ENCODE data around the gene GPC3. TPM values are rescaled to one million over a fixed set of nuclear protein-coding genes. Genes with fewer than 3 reads are reported as not detected.

Gene GPC3
- total RNA-seq, 1 experiment from 2014 or later: 0.24 TPM

GRCh38 chrX:133876646-133877045, 108.7 kb downstream of the GPC3 start:
- POLR2A ChIA-PET (ENCODE audit: low non-redundant PET): no interaction called here
- TF ChIP-seq EZH2 (IDR thresholded peaks at IDR 0.05; ENCODE audit: borderline replicate concordance, low read depth, low read length, poor library complexity, severe bottlenecking) (no peak), CTCF (conservative IDR thresholded peaks at IDR 0.05; ENCODE audit: low read depth, low read length) (no peak)
- no peak for DNase-seq (ENCODE audit: low spot score)
- no peak overlapping the region for H3K4me3 ChIP-seq (ENCODE audit: low read depth, low read length, poor library complexity, severe bottlenecking)
- intact Hi-C loops (cut with micrococcal nuclease; ENCODE audit: unreplicated experiment): no loop called here
- H3K27ac ChIP-seq (ENCODE audit: low read depth, low read length, poor library complexity, severe bottlenecking): no peak overlapping the region
- peaks cover 11% of the 10 kb centered on the region for H3K27me3 ChIP-seq (replicated peaks; ENCODE audit: insufficient read depth, low read depth, low read length, poor library complexity)
- H3K9me3 ChIP-seq (ENCODE audit: low read depth, low read length, poor library complexity, severe bottlenecking): no peaks in the 10 kb centered on the region
- CTCF ChIA-PET: no interaction called here
- H3K36me3 ChIP-seq (ENCODE audit: insufficient read depth, low read length, poor library complexity, severe bottlenecking): no peaks in the 10 kb centered on the region
- H3K4me1 ChIP-seq (ENCODE audit: insufficient read depth, low read length, poor library complexity, severe bottlenecking): no peaks in the 10 kb centered on the region
- no TSS peak for BruUV-seq (replicated peaks)

- CTCF ChIA-PET: no interaction called here
- no peaks in the 10 kb centered on the region for H3K27me3 ChIP-seq (replicated peaks; ENCODE audit: insufficient read depth, low read depth, low read length, poor library complexity)
- intact Hi-C loops (cut with micrococcal nuclease; ENCODE audit: unreplicated experiment): no loop called here
- BruUV-seq (replicated peaks): no TSS peak
- H3K4me3 ChIP-seq (ENCODE audit: low read depth, low read length, poor library complexity, severe bottlenecking): no peak overlapping the region
- DNase-seq (ENCODE audit: low spot score): no peak
- H3K9me3 ChIP-seq (ENCODE audit: low read depth, low read length, poor library complexity, severe bottlenecking): no peaks in the 10 kb centered on the region
- no peak overlapping the region for H3K27ac ChIP-seq (ENCODE audit: low read depth, low read length, poor library complexity, severe bottlenecking)
- no peaks in the 10 kb centered on the region for H3K36me3 ChIP-seq (ENCODE audit: insufficient read depth, low read length, poor library complexity, severe bottlenecking)
- TF ChIP-seq EZH2 (IDR thresholded peaks at IDR 0.05; ENCODE audit: borderline replicate concordance, low read depth, low read length, poor library complexity, severe bottlenecking) (no peak), CTCF (conservative IDR thresholded peaks at IDR 0.05; ENCODE audit: low read depth, low read length) (no peak)
- no peaks in the 10 kb centered on the region for H3K4me1 ChIP-seq (ENCODE audit: insufficient read depth, low read length, poor library complexity, severe bottlenecking)
- POLR2A ChIA-PET (ENCODE audit: low non-redundant PET): no interaction called here
Measured at GRCh38 chrX:133869270-133869669, 116.1 kb downstream of the GPC3 start.

- H3K4me1 ChIP-seq (ENCODE audit: insufficient read depth, low read length, poor library complexity, severe bottlenecking): no peaks in the 10 kb centered on the region
- intact Hi-C loops (cut with micrococcal nuclease; ENCODE audit: unreplicated experiment): no loop called here
- H3K27ac ChIP-seq (ENCODE audit: low read depth, low read length, poor library complexity, severe bottlenecking): no peak overlapping the region
- CTCF ChIA-PET: interaction anchor here (0.6 kb wide), 1 partner anchor 302 kb away, joined by 4 read pairs; no protein-coding TSS in a partner anchor
- DNase-seq (ENCODE audit: low spot score): peak; percentile 1
- no peak for TF ChIP-seq CTCF (conservative IDR thresholded peaks at IDR 0.05; ENCODE audit: low read depth, low read length)
- no peak for TF ChIP-seq EZH2 (IDR thresholded peaks at IDR 0.05; ENCODE audit: borderline replicate concordance, low read depth, low read length, poor library complexity, severe bottlenecking)
- no peaks in the 10 kb centered on the region for H3K36me3 ChIP-seq (ENCODE audit: insufficient read depth, low read length, poor library complexity, severe bottlenecking)
- POLR2A ChIA-PET (ENCODE audit: low non-redundant PET): no interaction called here
- no peaks in the 10 kb centered on the region for H3K9me3 ChIP-seq (ENCODE audit: low read depth, low read length, poor library complexity, severe bottlenecking)
- no peaks in the 10 kb centered on the region for H3K27me3 ChIP-seq (replicated peaks; ENCODE audit: insufficient read depth, low read depth, low read length, poor library complexity)
- no TSS peak for BruUV-seq (replicated peaks)
- no peak overlapping the region for H3K4me3 ChIP-seq (ENCODE audit: low read depth, low read length, poor library complexity, severe bottlenecking)
Measured at GRCh38 chrX:133868682-133869081, 116.7 kb downstream of the GPC3 start.
